Small intestine (tissue), 7 donors: ENCODE data around the gene SYK. TPM values are rescaled to one million over a fixed set of nuclear protein-coding genes. Genes with fewer than 3 reads are reported as not detected.
"Not testable (repeated sequence)": the region's sequence is repeated elsewhere in the genome, so short reads cannot be mapped to it uniquely, and the experiment has no call there.

Experiments used
- DNase-seq, 2 donors: peaks; one replicate each; pipeline versions ENCODE4 v3.0.0 to v3.0.0-alpha.2; 2013
- FAIRE-seq: peaks from 2 replicates; lab custom pipeline; 2012; peaks lifted over from hg19 to GRCh38; lab: Jason Lieb, UNC
- H3K27ac ChIP-seq, 3 donors: one replicate each; pipeline ENCODE4 v1.5.1; 2013; ENCODE audit warnings: low read length in 2 of 3, mild to moderate bottlenecking in 2 of 3, control low read depth in 1 of 3, inconsistent platforms in 1 of 3, low read depth in 1 of 3, moderate library complexity in 1 of 3
- H3K27me3 ChIP-seq, 3 donors: one replicate each; pipeline ENCODE4 v1.6.1; 2013; ENCODE audit warnings: low read length in 3 of 3, inconsistent platforms in 1 of 3; ENCODE audit not compliant: control insufficient read depth in 3 of 3, insufficient read depth in 3 of 3
- H3K36me3 ChIP-seq, 3 donors: one replicate each; pipeline ENCODE4 v1.6.1; 2013; ENCODE audit warnings: low read length in 3 of 3, inconsistent platforms in 1 of 3, low read depth in 1 of 3, mild to moderate bottlenecking in 1 of 3, moderate library complexity in 1 of 3; ENCODE audit not compliant: control insufficient read depth in 3 of 3, insufficient read depth in 2 of 3
- H3K4me1 ChIP-seq, 3 donors: one replicate each; pipeline ENCODE4 v1.6.1; 2013; ENCODE audit warnings: low read length in 2 of 3, inconsistent platforms in 1 of 3, low read depth in 1 of 3, mild to moderate bottlenecking in 1 of 3, moderate library complexity in 1 of 3; ENCODE audit not compliant: control insufficient read depth in 3 of 3, insufficient read depth in 2 of 3
- H3K4me3 ChIP-seq, 3 donors: one replicate each; pipeline ENCODE4 v1.5.1; 2013; ENCODE audit warnings: low read length in 3 of 3, control low read depth in 1 of 3, inconsistent platforms in 1 of 3, low read depth in 1 of 3, mild to moderate bottlenecking in 1 of 3, moderate library complexity in 1 of 3
- H3K9me3 ChIP-seq, 2 donors: one replicate each; pipeline ENCODE4 v1.6.1; 2013; ENCODE audit warnings: low read depth in 1 of 2, low read length in 1 of 2; ENCODE audit not compliant: control insufficient read depth in 2 of 2, insufficient read depth in 1 of 2
- WGBS, 3 donors: extraction: QIAGEN DNeasy Blood & Tissue Kit; methylation state at CpG; one replicate each; pipeline ENCODE4 v1.1.7; 2013; 5-methylcytosine and 5-hydroxymethylcytosine counted together
- polyA plus RNA-seq, 4 donors: library from polyadenylated mRNA; stranded (reverse) in 3 of 4; unstranded in 1 of 4; fragments of 200-250 nt in 3 of 4; fragments of 120-200 nt in 1 of 4; gene quantifications; one replicate each; pipeline versions ENCODE4 v1.2.1 to v1.2.3, GENCODE V29; 2013
- donor health status: healthy with polysubstance abuse.
- donor health status: control.
- donor health status: control.
- donor health status: Bipolar disorder and iron deficiency.
- donor health status: healthy.

The SYK gene
- polyA plus RNA-seq, 4 donors, result 28.7 to 40.9 (median 31.7) TPM

GRCh38 chr9:90788527-90788926 lies 13.1 kb upstream of the SYK start:
- H3K36me3 ChIP-seq, H3K27ac ChIP-seq, H3K9me3 ChIP-seq, H3K4me1 ChIP-seq, H3K4me3 ChIP-seq, DNase-seq, H3K27me3 ChIP-seq: not testable (repeated sequence)
- WGBS, 3 donors, result 67 to 81% (median 68%) methylated on average over 1 of the region's 1 CpG
- FAIRE-seq, result peak; percentile 15

GRCh38 chr9:90789408-90789807 lies 12.2 kb upstream of the SYK start:
- Histone ChIP-seq H3K4me3 (no peak overlapping the region), H3K27me3 (no peaks in the 10 kb centered on the region), H3K36me3 (no peaks in the 10 kb centered on the region), H3K4me1 (no peaks in the 10 kb centered on the region), H3K9me3 (no peaks in the 10 kb centered on the region), H3K27ac (no peak overlapping the region)
- DNase-seq (no peak), FAIRE-seq (no peak)
- WGBS, 3 donors, result 77 to 81% (median 79%) methylated on average over 4 of the region's 4 CpGs

GRCh38 chr9:90789862-90790261 lies 11.8 kb upstream of the SYK start:
- DNase-seq (no peak), FAIRE-seq (no peak)
- Histone ChIP-seq H3K27me3 (no peaks in the 10 kb centered on the region), H3K9me3 (no peaks in the 10 kb centered on the region), H3K27ac (no peak overlapping the region), H3K4me3 (no peak overlapping the region), H3K36me3 (no peaks in the 10 kb centered on the region), H3K4me1 (no peaks in the 10 kb centered on the region)
- 68 to 97% (median 93%) methylated on average over 4 of the region's 4 CpGs for WGBS, 3 donors

GRCh38 chr9:90793024-90793423 lies 8.6 kb upstream of the SYK start:
- DNase-seq, H3K27me3 ChIP-seq, H3K4me3 ChIP-seq, H3K9me3 ChIP-seq, FAIRE-seq, H3K27ac ChIP-seq, H3K4me1 ChIP-seq, H3K36me3 ChIP-seq: not testable (repeated sequence)
- 78 to 100% methylated on average over 2 of the region's 3 CpGs; no CpG with 5 or more reads in 1 of the 3 donors for WGBS, 3 donors

GRCh38 chr9:90793729-90794128 lies 7.9 kb upstream of the SYK start:
- no peaks in the 10 kb centered on the region for H3K4me1 ChIP-seq
- no peaks in the 10 kb centered on the region for H3K36me3 ChIP-seq
- no peaks in the 10 kb centered on the region for H3K9me3 ChIP-seq
- FAIRE-seq (no peak), DNase-seq (no peak)
- WGBS, 3 donors, result 64 to 89% (median 70%) methylated on average over 2 of the region's 2 CpGs
- H3K4me3 ChIP-seq, result no peak overlapping the region
- no peaks in the 10 kb centered on the region for H3K27me3 ChIP-seq
- H3K27ac ChIP-seq, result no peak overlapping the region

GRCh38 chr9:90795084-90795483 lies 6.5 kb upstream of the SYK start:
- no peaks in the 10 kb centered on the region for H3K9me3 ChIP-seq
- H3K27me3 ChIP-seq, result no peaks in the 10 kb centered on the region
- FAIRE-seq (no peak), DNase-seq (peak; percentile 12 to 18)
- H3K27ac ChIP-seq, result no peak overlapping the region
- no peaks in the 10 kb centered on the region for H3K36me3 ChIP-seq
- 37 to 56% (median 54%) methylated on average over 3 of the region's 3 CpGs for WGBS, 3 donors
- H3K4me3 ChIP-seq, result no peak overlapping the region
- no peaks in the 10 kb centered on the region for H3K4me1 ChIP-seq

- H3K9me3 ChIP-seq, result no peaks in the 10 kb centered on the region
- no peaks in the 10 kb centered on the region for H3K36me3 ChIP-seq
- no peak overlapping the region for H3K4me3 ChIP-seq
- no peaks in the 10 kb centered on the region for H3K27me3 ChIP-seq
- H3K4me1 ChIP-seq, result peaks cover 0 to 3% (median 0%) of the 10 kb centered on the region in 3 donors
- no peak overlapping the region for H3K27ac ChIP-seq
- DNase-seq (no peak), FAIRE-seq (no peak)
- 83 to 97% (median 88%) methylated on average over 5 of the region's 5 CpGs for WGBS, 3 donors
Observed at GRCh38 chr9:90795871-90796317, 5.7 kb upstream of the SYK start.

- peaks cover 0 to 6% (median 0%) of the 10 kb centered on the region in 3 donors for H3K4me1 ChIP-seq
- no peaks in the 10 kb centered on the region for H3K36me3 ChIP-seq
- no peak overlapping the region for H3K4me3 ChIP-seq
- no peak for DNase-seq
- H3K9me3 ChIP-seq, result no peaks in the 10 kb centered on the region
- H3K27ac ChIP-seq, result no peak overlapping the region
- no peak for FAIRE-seq
- 86 to 91% (median 90%) methylated on average over 5 of the region's 5 CpGs for whole genome bisulfite sequencing, 3 donors
- no peaks in the 10 kb centered on the region for H3K27me3 ChIP-seq
Observed at GRCh38 chr9:90799271-90799852, 2.3 kb upstream of the SYK start.

- H3K27ac ChIP-seq, result peak overlapping the region; percentile 86 to 96 (median 87)
- H3K4me1 ChIP-seq, result peaks cover 0 to 13% (median 5%) of the 10 kb centered on the region in 3 donors
- no peaks in the 10 kb centered on the region for H3K36me3 ChIP-seq
- WGBS, 3 donors, result 1 to 4% (median 3%) methylated on average over 29 of the region's 29 CpGs
- peak in 1 of 2 donors; percentile 48 for DNase-seq
- no peaks in the 10 kb centered on the region for H3K9me3 ChIP-seq
- FAIRE-seq, result no peak
- H3K27me3 ChIP-seq, result no peaks in the 10 kb centered on the region
- H3K4me3 ChIP-seq, result peak overlapping the region; percentile 55 to 95 (median 74)
Observed at GRCh38 chr9:90801973-90802322, 329 bp downstream of the SYK start.
